ENCODE data around the gene GALNT9. TPM values are rescaled to one million over a fixed set of nuclear protein-coding genes. Genes with fewer than 3 reads are reported as not detected.

The GALNT9 gene
- total RNA-seq, 1 donor from 2014 or later, result not detected

DNA sequence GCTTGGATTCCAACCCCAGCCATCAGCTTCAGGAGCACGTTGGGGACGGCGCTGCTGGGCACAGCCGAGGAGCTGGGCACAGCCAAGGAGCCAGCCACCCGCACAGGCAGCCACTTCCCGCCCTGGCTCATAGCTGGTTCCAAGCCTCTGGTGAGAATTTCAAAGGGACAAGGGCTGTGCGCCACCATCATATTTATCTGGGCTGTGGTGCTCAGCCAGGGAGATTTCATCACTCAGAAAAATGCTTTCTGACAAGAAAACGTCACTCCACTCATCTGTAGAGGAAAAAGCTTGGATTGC, 66.4 kb downstream of the GALNT9 start:
- Histone ChIP-seq H3K27me3 (ENCODE audit: low read depth) (peaks cover 95% of the 10 kb centered on the region), H3K27ac (replicated peaks) (no peak overlapping the region), H3K9me3 (replicated peaks) (no peaks in the 10 kb centered on the region), H3K4me1 (no peaks in the 10 kb centered on the region), H3K36me3 (no peaks in the 10 kb centered on the region), H3K4me3 (no peak overlapping the region)
- intact Hi-C loops (cut with micrococcal nuclease), result no loop called here
- no peak for DNase-seq
- no peak for TF ChIP-seq CTCF (IDR thresholded peaks at IDR 0.05; ENCODE audit: borderline replicate concordance)

- no peak for DNase-seq
- Histone ChIP-seq H3K36me3 (no peaks in the 10 kb centered on the region), H3K4me3 (no peak overlapping the region), H3K9me3 (replicated peaks) (no peaks in the 10 kb centered on the region), H3K27me3 (ENCODE audit: low read depth) (peaks cover 97% of the 10 kb centered on the region), H3K4me1 (no peaks in the 10 kb centered on the region), H3K27ac (replicated peaks) (no peak overlapping the region)
- TF ChIP-seq CTCF (IDR thresholded peaks at IDR 0.05; ENCODE audit: borderline replicate concordance), result no peak
- intact Hi-C loops (cut with micrococcal nuclease), result no loop called here
These were observed 66.9 kb downstream of the GALNT9 start for GRCh38 chr12:132262256-132263060.

- no peak overlapping the region for H3K4me3 ChIP-seq
- DNase-seq, result no peak
- H3K27me3 ChIP-seq (ENCODE audit: low read depth), result peaks cover 95% of the 10 kb centered on the region
These were observed 67.9 kb downstream of the GALNT9 start for GRCh38 chr12:132261328-132262138.

GRCh38 chr12:132260721-132261120, 68.7 kb downstream of the GALNT9 start:
- Histone ChIP-seq H3K4me3 (no peak overlapping the region), H3K9me3 (replicated peaks) (no peaks in the 10 kb centered on the region), H3K36me3 (no peaks in the 10 kb centered on the region), H3K4me1 (no peaks in the 10 kb centered on the region), H3K27me3 (ENCODE audit: low read depth) (peaks cover 87% of the 10 kb centered on the region), H3K27ac (replicated peaks) (no peak overlapping the region)
- no peak for DNase-seq
- TF ChIP-seq CTCF (IDR thresholded peaks at IDR 0.05; ENCODE audit: borderline replicate concordance), result no peak
- intact Hi-C loops (cut with micrococcal nuclease), result no loop called here

More at GRCh38 chr12:132261328-132262138, 67.9 kb downstream of the GALNT9 start:
- intact Hi-C loops (cut with micrococcal nuclease), result no loop called here
- Histone ChIP-seq H3K9me3 (replicated peaks) (no peaks in the 10 kb centered on the region), H3K36me3 (no peaks in the 10 kb centered on the region), H3K27ac (replicated peaks) (no peak overlapping the region), H3K4me1 (no peaks in the 10 kb centered on the region)
- no peak for TF ChIP-seq CTCF (IDR thresholded peaks at IDR 0.05; ENCODE audit: borderline replicate concordance)

- peaks cover 80% of the 10 kb centered on the region for H3K27me3 ChIP-seq (ENCODE audit: low read depth)
- no peak overlapping the region for H3K4me3 ChIP-seq
These were observed 69.3 kb downstream of the GALNT9 start for GRCh38 chr12:132259872-132260695.

More at GRCh38 chr12:132259872-132260695, 69.3 kb downstream of the GALNT9 start:
- no peaks in the 10 kb centered on the region for H3K4me1 ChIP-seq
- DNase-seq, result no peak
- H3K9me3 ChIP-seq (replicated peaks), result no peaks in the 10 kb centered on the region
- H3K27ac ChIP-seq (replicated peaks), result no peak overlapping the region
- no peak for TF ChIP-seq CTCF (IDR thresholded peaks at IDR 0.05; ENCODE audit: borderline replicate concordance)
- intact Hi-C loops (cut with micrococcal nuclease), result no loop called here
- H3K36me3 ChIP-seq, result no peaks in the 10 kb centered on the region

Data from left ventricle myocardium inferior (tissue), 1 donor.